ENCODE results near the gene GPC5. TPM values are rescaled to one million over a fixed set of nuclear protein-coding genes. Genes with fewer than 3 reads are reported as not detected.
A peak's percentile ranks its signal among the peaks of the same experiment; 100 is the strongest.

GPC5 gene
- total RNA-seq, 1 donor from 2014 or later, result 0.24 TPM

DNA sequence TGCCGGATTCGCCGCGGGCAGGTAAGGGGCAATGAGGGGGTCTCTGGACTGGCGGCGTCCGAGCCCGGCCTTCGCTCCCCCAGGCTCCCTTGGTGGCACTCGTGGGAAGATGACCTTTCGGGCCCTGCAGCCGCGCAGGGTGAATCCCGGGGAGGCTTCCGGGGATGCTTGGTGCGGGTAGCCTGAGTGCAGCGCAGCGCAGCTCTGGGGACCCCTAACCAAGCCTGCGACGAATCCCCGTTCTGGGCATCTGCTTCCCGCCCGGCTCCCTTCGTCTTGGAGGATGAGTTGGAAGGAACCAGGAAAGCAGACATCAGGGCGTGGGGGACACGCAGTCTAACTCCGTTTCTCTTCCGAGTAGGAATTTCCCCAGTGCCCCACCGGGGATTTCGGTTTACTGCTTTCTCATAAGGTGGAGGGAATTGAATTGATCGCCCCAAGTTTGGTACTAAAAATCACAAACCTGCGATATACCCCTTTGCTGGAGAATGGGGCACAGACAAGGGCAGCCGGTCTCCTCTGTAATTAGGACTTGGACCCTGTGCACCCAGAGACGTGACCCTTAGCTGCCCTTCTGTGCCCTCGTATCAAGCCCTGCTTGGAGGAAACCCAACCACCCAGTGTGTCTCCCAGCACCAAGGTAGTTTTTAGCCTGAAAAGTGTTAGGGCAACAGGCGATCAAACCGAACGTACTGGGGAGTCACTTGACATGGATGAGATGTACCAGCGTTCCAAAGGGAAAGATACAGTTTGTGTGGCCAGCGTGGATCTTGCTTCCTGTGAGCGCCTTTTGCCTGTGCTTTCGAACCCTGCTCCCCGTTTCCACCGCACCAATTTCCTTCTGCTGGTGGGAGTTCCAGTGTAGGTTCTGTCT is 1.0 kb downstream of the GPC5 start:
- DNase-seq, result no peak
- Mint-ChIP-seq H3K4me1 (peaks cover 23% of the 10 kb centered on the region), H3K27me3 (peaks cover 14% of the 10 kb centered on the region), H3K36me3 (ENCODE audit: low read depth) (no peaks in the 10 kb centered on the region), H3K4me3 (peak overlapping the region; percentile 75), H3K9me3 (no peaks in the 10 kb centered on the region), H3K27ac (no peak overlapping the region)
- TF ChIP-seq, protein P1, sequence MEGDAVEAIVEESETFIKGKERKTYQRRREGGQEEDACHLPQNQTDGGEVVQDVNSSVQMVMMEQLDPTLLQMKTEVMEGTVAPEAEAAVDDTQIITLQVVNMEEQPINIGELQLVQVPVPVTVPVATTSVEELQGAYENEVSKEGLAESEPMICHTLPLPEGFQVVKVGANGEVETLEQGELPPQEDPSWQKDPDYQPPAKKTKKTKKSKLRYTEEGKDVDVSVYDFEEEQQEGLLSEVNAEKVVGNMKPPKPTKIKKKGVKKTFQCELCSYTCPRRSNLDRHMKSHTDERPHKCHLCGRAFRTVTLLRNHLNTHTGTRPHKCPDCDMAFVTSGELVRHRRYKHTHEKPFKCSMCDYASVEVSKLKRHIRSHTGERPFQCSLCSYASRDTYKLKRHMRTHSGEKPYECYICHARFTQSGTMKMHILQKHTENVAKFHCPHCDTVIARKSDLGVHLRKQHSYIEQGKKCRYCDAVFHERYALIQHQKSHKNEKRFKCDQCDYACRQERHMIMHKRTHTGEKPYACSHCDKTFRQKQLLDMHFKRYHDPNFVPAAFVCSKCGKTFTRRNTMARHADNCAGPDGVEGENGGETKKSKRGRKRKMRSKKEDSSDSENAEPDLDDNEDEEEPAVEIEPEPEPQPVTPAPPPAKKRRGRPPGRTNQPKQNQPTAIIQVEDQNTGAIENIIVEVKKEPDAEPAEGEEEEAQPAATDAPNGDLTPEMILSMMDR (IDR thresholded peaks at IDR 0.05), result no peak
- intact Hi-C loops (cut with micrococcal nuclease), result loop anchor here (2.0 kb wide), 1 partner anchor 87 kb away; no protein-coding TSS in a partner anchor
- CTCF ChIA-PET, result no interaction called here
- POLR2A ChIA-PET, result no interaction called here
- no peak for ATAC-seq (ENCODE audit: low read depth)

- Mint-ChIP-seq H3K4me3 (peak overlapping the region; percentile 75), H3K36me3 (ENCODE audit: low read depth) (no peaks in the 10 kb centered on the region), H3K27ac (no peak overlapping the region), H3K27me3 (peaks cover 8% of the 10 kb centered on the region), H3K9me3 (no peaks in the 10 kb centered on the region), H3K4me1 (peaks cover 23% of the 10 kb centered on the region)
- DNase-seq, result no peak
- ChIA-PET POLR2A (no interaction called here), CTCF (no interaction called here)
- no peak for ATAC-seq (ENCODE audit: low read depth)
- TF ChIP-seq, protein P1 (IDR thresholded peaks at IDR 0.05), result no peak
- intact Hi-C loops (cut with micrococcal nuclease), result no loop called here
These were observed 1.6 kb downstream of the GPC5 start for GRCh38 chr13:91400063-91400399.

GRCh38 chr13:91400671-91401070 is 2.2 kb downstream of the GPC5 start:
- Mint-ChIP-seq H3K27me3 (peaks cover 5% of the 10 kb centered on the region), H3K4me3 (no peak overlapping the region), H3K4me1 (peaks cover 23% of the 10 kb centered on the region), H3K9me3 (peaks cover 3% of the 10 kb centered on the region), H3K27ac (no peak overlapping the region), H3K36me3 (ENCODE audit: low read depth) (no peaks in the 10 kb centered on the region)
- intact Hi-C loops (cut with micrococcal nuclease), result no loop called here
- DNase-seq (no peak), ATAC-seq (ENCODE audit: low read depth) (no peak)
- TF ChIP-seq, protein P1 (IDR thresholded peaks at IDR 0.05), result no peak
- POLR2A ChIA-PET, result no interaction called here
- CTCF ChIA-PET, result no interaction called here

- Mint-ChIP-seq H3K4me3 (no peak overlapping the region), H3K4me1 (peaks cover 23% of the 10 kb centered on the region), H3K27ac (no peak overlapping the region), H3K36me3 (ENCODE audit: low read depth) (no peaks in the 10 kb centered on the region), H3K9me3 (peaks cover 3% of the 10 kb centered on the region), H3K27me3 (peaks cover 2% of the 10 kb centered on the region)
- DNase-seq (no peak), ATAC-seq (ENCODE audit: low read depth) (no peak)
- POLR2A ChIA-PET, result no interaction called here
- intact Hi-C loops (cut with micrococcal nuclease), result no loop called here
- TF ChIP-seq, protein P1 (IDR thresholded peaks at IDR 0.05), result no peak
- CTCF ChIA-PET, result no interaction called here
These were observed 3.5 kb downstream of the GPC5 start for GRCh38 chr13:91401920-91402319.

DNA sequence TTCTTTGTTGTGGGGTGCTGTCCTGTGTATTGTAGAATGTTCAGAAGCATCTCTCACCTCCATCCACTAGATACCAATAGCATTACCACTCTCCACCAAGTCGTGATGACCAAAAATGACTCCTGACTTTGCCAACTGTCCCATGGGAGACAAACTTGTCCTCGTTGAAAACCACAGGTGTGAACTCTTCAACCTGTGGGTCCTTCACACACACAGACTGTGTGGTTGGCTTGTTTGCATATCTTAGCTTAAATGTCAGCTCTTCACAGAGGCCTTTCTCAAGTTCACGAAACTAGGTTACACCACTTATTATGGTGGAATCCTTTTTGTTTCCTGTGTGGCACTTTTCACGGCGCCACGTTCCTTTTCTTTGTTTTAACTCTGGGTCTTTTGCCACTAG is 6.8 kb downstream of the GPC5 start:
- POLR2A ChIA-PET, result no interaction called here
- Mint-ChIP-seq H3K27ac (no peak overlapping the region), H3K4me1 (peaks cover 6% of the 10 kb centered on the region), H3K27me3 (peaks cover 10% of the 10 kb centered on the region), H3K4me3 (no peak overlapping the region), H3K36me3 (ENCODE audit: low read depth) (no peaks in the 10 kb centered on the region), H3K9me3 (peaks cover 3% of the 10 kb centered on the region)
- CTCF ChIA-PET, result interaction anchor here (2.4 kb wide), 1 partner anchor 30 kb away, joined by 11 read pairs; no protein-coding TSS in a partner anchor
- TF ChIP-seq, protein P1 (IDR thresholded peaks at IDR 0.05), result no peak
- DNase-seq, result no peak
- ATAC-seq (ENCODE audit: low read depth), result no peak
- intact Hi-C loops (cut with micrococcal nuclease), result no loop called here
